ENCODE measurements around the gene SPN. TPM values are rescaled to one million over a fixed set of nuclear protein-coding genes. Genes with fewer than 3 reads are reported as not detected.

The SPN gene
- total RNA-seq, 1 experiment from 2014 or later, result not detected

DNA sequence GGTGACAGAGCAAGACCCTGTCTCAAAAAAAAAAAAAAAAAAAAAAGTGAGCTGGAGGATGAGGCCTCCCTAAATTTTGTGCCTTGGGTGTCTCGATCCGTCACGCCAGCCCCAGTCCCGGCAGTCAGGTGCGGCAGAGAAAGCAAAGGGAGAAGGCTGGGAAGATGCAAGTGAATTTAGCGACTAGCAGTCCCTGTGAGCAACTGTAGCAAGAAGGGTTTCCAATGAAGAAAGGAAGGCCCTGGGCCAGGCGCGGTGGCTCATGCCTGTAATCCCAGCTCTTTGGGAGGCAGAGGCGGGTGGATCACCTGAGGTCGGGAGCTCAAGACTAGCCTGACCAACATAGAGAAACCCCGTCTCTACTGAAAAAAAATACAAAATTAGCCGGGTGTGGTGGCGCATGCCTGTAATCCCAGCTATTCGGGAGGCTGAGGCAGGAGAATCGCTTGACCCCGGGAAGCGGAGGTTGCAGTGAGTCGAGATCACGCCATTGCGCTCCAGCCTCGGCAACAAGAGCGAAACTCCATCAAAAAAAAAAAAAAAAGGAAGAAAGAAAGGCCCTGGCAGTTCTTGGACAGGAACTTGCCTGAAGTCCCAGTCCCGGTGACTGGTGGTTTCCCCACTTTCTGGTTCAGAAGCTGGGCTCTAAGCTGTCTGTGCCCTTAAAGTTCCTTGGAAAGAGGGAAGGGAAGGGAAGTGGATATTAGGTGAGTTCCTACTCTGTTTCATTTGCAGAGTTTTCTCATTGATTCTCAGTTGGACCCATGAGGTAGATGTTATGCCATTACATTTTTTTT is 14.1 kb downstream of the SPN start:
- intact Hi-C loops (cut with micrococcal nuclease; ENCODE audit: unreplicated experiment), result no loop called here
- no peaks in the 10 kb centered on the region for H3K36me3 ChIP-seq (ENCODE audit: insufficient read depth, low read length, poor library complexity, severe bottlenecking)
- POLR2A ChIA-PET (ENCODE audit: low non-redundant PET), result no interaction called here
- H3K4me3 ChIP-seq (ENCODE audit: low read depth, low read length, poor library complexity, severe bottlenecking), result no peak overlapping the region
- no peak for TF ChIP-seq EZH2 (IDR thresholded peaks at IDR 0.05; ENCODE audit: borderline replicate concordance, low read depth, low read length, poor library complexity, severe bottlenecking)
- TF ChIP-seq, protein P1, sequence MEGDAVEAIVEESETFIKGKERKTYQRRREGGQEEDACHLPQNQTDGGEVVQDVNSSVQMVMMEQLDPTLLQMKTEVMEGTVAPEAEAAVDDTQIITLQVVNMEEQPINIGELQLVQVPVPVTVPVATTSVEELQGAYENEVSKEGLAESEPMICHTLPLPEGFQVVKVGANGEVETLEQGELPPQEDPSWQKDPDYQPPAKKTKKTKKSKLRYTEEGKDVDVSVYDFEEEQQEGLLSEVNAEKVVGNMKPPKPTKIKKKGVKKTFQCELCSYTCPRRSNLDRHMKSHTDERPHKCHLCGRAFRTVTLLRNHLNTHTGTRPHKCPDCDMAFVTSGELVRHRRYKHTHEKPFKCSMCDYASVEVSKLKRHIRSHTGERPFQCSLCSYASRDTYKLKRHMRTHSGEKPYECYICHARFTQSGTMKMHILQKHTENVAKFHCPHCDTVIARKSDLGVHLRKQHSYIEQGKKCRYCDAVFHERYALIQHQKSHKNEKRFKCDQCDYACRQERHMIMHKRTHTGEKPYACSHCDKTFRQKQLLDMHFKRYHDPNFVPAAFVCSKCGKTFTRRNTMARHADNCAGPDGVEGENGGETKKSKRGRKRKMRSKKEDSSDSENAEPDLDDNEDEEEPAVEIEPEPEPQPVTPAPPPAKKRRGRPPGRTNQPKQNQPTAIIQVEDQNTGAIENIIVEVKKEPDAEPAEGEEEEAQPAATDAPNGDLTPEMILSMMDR (conservative IDR thresholded peaks at IDR 0.05; ENCODE audit: low read depth, low read length), result no peak
- no peaks in the 10 kb centered on the region for H3K27me3 ChIP-seq (replicated peaks; ENCODE audit: insufficient read depth, low read depth, low read length, poor library complexity)
- DNase-seq (ENCODE audit: low spot score), result no peak
- no TSS peak for BruUV-seq (replicated peaks)
- H3K4me1 ChIP-seq (ENCODE audit: insufficient read depth, low read length, poor library complexity, severe bottlenecking), result peaks cover 10% of the 10 kb centered on the region
- H3K27ac ChIP-seq (ENCODE audit: low read depth, low read length, poor library complexity, severe bottlenecking), result no peak overlapping the region
- no peaks in the 10 kb centered on the region for H3K9me3 ChIP-seq (ENCODE audit: low read depth, low read length, poor library complexity, severe bottlenecking)
- CTCF ChIA-PET, result interaction anchor here (0.7 to 1.3 kb wide), 2 partner anchors 42 to 171 kb away, joined by 3 to 4 read pairs; no protein-coding TSS in a partner anchor

DNA sequence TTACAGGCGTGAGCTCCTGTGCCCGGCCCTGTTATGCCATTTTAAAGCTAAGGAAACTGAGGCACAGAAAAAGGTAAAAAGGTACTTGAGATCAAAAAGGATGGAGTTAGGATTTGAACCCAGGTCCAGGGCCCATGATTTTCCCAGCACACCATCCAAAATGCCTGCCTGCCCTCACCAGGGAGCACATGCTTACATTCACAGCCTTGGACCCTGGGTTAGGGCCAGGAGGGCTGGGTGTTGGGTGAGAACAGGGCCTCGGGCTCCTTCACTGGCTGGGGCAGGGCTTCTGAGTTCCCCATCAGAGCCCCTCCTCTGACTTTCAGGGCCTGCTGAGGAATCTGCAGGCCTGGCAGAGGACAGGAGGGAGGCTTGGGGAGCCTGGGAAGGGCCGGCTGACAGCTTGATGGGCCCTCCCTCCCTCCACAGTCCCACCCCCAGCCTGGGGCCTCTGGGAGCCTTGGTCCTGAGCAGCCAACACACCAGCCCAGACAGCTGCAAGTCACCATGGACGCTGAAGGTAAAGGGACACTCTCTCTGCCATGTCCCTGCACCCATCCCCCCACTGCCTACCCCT is 15.7 kb downstream of the SPN start, which contains the start of gene QPRT:
Gene QPRT, plus strand, starts transcription at position 490 of the 577 bp plus-strand sequence. Its CDS starts 18 bp downstream, at position 508.
- Histone ChIP-seq H3K36me3 (ENCODE audit: insufficient read depth, low read length, poor library complexity, severe bottlenecking) (no peaks in the 10 kb centered on the region), H3K4me3 (ENCODE audit: low read depth, low read length, poor library complexity, severe bottlenecking) (peak within 1 kb of the TSS; percentile 40), H3K9me3 (ENCODE audit: low read depth, low read length, poor library complexity, severe bottlenecking) (no peaks in the 10 kb centered on the region), H3K27ac (ENCODE audit: low read depth, low read length, poor library complexity, severe bottlenecking) (peak within 1 kb of the TSS; percentile 82), H3K27me3 (replicated peaks; ENCODE audit: insufficient read depth, low read depth, low read length, poor library complexity) (no peaks in the 10 kb centered on the region), H3K4me1 (ENCODE audit: insufficient read depth, low read length, poor library complexity, severe bottlenecking) (peaks cover 10% of the 10 kb centered on the region)
- BruUV-seq (replicated peaks), result no TSS peak
- ChIA-PET POLR2A (ENCODE audit: low non-redundant PET) (no interaction called here), CTCF (interaction anchor here (1.8 kb wide), 1 partner anchor 13 kb away, joined by 5 read pairs; no protein-coding TSS in a partner anchor)
- intact Hi-C loops (cut with micrococcal nuclease; ENCODE audit: unreplicated experiment), result no loop called here
- DNase-seq (ENCODE audit: low spot score), result peak; percentile 70
- TF ChIP-seq EZH2 (IDR thresholded peaks at IDR 0.05; ENCODE audit: borderline replicate concordance, low read depth, low read length, poor library complexity, severe bottlenecking), result no peak
- TF ChIP-seq, protein P1 (conservative IDR thresholded peaks at IDR 0.05; ENCODE audit: low read depth, low read length), result no peak

DNA sequence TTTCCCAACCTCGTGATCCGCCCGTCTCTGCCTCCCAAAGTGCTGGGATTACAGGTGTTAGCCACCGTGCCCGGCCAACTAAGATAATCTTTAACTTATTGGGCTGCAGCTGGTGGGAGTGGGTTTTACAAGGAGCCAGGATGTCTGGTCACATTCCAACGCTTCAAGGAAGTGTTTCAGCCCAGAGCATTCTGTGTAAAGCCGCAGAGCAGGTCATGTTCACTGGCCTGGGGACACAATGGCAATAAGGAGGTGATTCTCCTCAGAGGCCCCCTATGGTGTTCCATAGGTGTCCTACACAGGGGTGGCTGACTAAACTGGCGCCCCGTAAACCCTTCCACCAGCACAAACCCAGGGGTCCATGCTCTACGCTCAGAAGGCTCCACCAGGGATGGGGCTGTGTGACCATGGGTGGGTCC is 17.1 kb downstream of the SPN start:
- TF ChIP-seq EZH2 (IDR thresholded peaks at IDR 0.05; ENCODE audit: borderline replicate concordance, low read depth, low read length, poor library complexity, severe bottlenecking), result no peak
- TF ChIP-seq, protein P1 (conservative IDR thresholded peaks at IDR 0.05; ENCODE audit: low read depth, low read length), result no peak
- intact Hi-C loops (cut with micrococcal nuclease; ENCODE audit: unreplicated experiment), result no loop called here
- ChIA-PET CTCF (interaction anchor here (0.5 to 1.8 kb wide), 2 partner anchors 11 to 30 kb away, joined by 5 to 8 read pairs; no protein-coding TSS in a partner anchor), POLR2A (ENCODE audit: low non-redundant PET) (interaction anchor here (0.7 kb wide), 1 partner anchor 856 kb away, joined by 17 read pairs; no protein-coding TSS in a partner anchor)
- Histone ChIP-seq H3K27me3 (replicated peaks; ENCODE audit: insufficient read depth, low read depth, low read length, poor library complexity) (no peaks in the 10 kb centered on the region), H3K4me3 (ENCODE audit: low read depth, low read length, poor library complexity, severe bottlenecking) (peak overlapping the region; percentile 40), H3K4me1 (ENCODE audit: insufficient read depth, low read length, poor library complexity, severe bottlenecking) (peaks cover 17% of the 10 kb centered on the region), H3K9me3 (ENCODE audit: low read depth, low read length, poor library complexity, severe bottlenecking) (no peaks in the 10 kb centered on the region), H3K27ac (ENCODE audit: low read depth, low read length, poor library complexity, severe bottlenecking) (no peak overlapping the region), H3K36me3 (ENCODE audit: insufficient read depth, low read length, poor library complexity, severe bottlenecking) (no peaks in the 10 kb centered on the region)
- no peak for DNase-seq (ENCODE audit: low spot score)
- TSS peak; percentile 60 for BruUV-seq (replicated peaks)

Measured in A673 (cell line).